ENCODE data around the gene BEND6. TPM values are rescaled to one million over a fixed set of nuclear protein-coding genes. Genes with fewer than 3 reads are reported as not detected.

The BEND6 gene
- polyA plus RNA-seq, 1 of the 3 experiments (the other 2 are of a cell fraction) = 6.9 TPM

DNA sequence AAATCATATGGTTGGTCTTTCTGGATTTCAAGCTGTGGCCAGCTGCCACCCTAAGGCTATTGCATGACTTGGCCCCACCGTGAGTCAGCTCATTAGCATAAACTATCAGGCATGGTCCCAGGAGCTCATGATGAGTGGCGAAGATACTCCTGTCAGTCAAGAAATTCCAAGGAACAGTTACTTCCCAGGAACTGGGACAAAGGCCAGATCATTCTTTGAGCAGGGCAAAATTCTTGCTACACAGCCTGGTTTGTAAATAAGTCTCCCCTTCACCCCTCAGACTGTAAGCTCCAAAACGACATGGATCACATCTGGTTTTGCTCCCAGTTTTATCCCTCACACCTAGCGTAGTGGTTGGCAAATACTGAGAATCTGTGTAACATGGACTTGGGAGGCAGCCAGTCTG lies 58.6 kb downstream of the BEND6 start (continued):
- TF ChIP-seq, protein P1, sequence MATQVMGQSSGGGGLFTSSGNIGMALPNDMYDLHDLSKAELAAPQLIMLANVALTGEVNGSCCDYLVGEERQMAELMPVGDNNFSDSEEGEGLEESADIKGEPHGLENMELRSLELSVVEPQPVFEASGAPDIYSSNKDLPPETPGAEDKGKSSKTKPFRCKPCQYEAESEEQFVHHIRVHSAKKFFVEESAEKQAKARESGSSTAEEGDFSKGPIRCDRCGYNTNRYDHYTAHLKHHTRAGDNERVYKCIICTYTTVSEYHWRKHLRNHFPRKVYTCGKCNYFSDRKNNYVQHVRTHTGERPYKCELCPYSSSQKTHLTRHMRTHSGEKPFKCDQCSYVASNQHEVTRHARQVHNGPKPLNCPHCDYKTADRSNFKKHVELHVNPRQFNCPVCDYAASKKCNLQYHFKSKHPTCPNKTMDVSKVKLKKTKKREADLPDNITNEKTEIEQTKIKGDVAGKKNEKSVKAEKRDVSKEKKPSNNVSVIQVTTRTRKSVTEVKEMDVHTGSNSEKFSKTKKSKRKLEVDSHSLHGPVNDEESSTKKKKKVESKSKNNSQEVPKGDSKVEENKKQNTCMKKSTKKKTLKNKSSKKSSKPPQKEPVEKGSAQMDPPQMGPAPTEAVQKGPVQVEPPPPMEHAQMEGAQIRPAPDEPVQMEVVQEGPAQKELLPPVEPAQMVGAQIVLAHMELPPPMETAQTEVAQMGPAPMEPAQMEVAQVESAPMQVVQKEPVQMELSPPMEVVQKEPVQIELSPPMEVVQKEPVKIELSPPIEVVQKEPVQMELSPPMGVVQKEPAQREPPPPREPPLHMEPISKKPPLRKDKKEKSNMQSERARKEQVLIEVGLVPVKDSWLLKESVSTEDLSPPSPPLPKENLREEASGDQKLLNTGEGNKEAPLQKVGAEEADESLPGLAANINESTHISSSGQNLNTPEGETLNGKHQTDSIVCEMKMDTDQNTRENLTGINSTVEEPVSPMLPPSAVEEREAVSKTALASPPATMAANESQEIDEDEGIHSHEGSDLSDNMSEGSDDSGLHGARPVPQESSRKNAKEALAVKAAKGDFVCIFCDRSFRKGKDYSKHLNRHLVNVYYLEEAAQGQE (IDR thresholded peaks at IDR 0.05; ENCODE audit: low read depth, low read length) = no peak
- TF ChIP-seq GATA2 (CRISPR knock-in tag; IDR thresholded peaks at IDR 0.05) (no peak), ZBTB33 (IDR thresholded peaks at IDR 0.05; ENCODE audit: borderline replicate concordance, low read depth) (no peak)

GRCh38 chr6:57017069-57017468 lies 62.2 kb downstream of the BEND6 start:
- no peaks in the 10 kb centered on the region for H3K9me2 ChIP-seq
- no peak overlapping the region for H2AFZ ChIP-seq (ENCODE audit: low read depth)
- TF ChIP-seq FOSL2 (IDR thresholded peaks at IDR 0.05; ENCODE audit: borderline replicate concordance, low read depth) (no peak), MXI1 (IDR thresholded peaks at IDR 0.05; ENCODE audit: low read depth, low read length) (no peak), SMC3 (IDR thresholded peaks at IDR 0.05; ENCODE audit: low read depth, low read length) (no peak), FOXJ3 (CRISPR knock-in tag; IDR thresholded peaks at IDR 0.05) (no peak), CTCF (IDR thresholded peaks at IDR 0.05) (no peak), TCF12 (IDR thresholded peaks at IDR 0.05) (no peak)
- no peaks in the 10 kb centered on the region for H3K9me3 ChIP-seq
- H3K27me3 ChIP-seq (ENCODE audit: insufficient read depth) = no peaks in the 10 kb centered on the region
- H3K9ac ChIP-seq = no peak overlapping the region
- ChIA-PET POLR2A (no interaction called here), CTCF (interaction anchor here (0.7 to 5.7 kb wide), 4 partner anchors 25 to 309 kb away, joined by 3 to 104 read pairs (median 4); no protein-coding TSS in a partner anchor)
- no peak overlapping the region for H3K4me2 ChIP-seq
- H3F3A ChIP-seq (replicated peaks; ENCODE audit: insufficient read depth) = no peaks in the 10 kb centered on the region
- no peak for DNase-seq
- no peaks in the 10 kb centered on the region for H4K20me1 ChIP-seq (ENCODE audit: insufficient read depth)
- peaks cover 4 to 5% of the 10 kb centered on the region in 2 experiments; a peak in 1 of 4 replicates for H3K4me1 ChIP-seq (ENCODE audit: control insufficient read depth in 1 of 2, insufficient read depth in 2 of 2, low read depth in 1 of 2, low read length in 1 of 2)
- H3K36me3 ChIP-seq (replicated peaks in 1 of 2; ENCODE audit: control insufficient read depth in 1 of 2, insufficient read depth in 2 of 2, low read length in 1 of 2) = peaks cover 0 to 7% of the 10 kb centered on the region in 2 experiments
- H3K4me3 ChIP-seq (ENCODE audit: low read depth in 2 of 2, low read length in 1 of 2) = no peak overlapping the region
- WGBS (ENCODE audit: low lambda C conversion rate) = 70% methylated on average over 3 of the region's 3 CpGs
- no peak overlapping the region for H3K27ac ChIP-seq (ENCODE audit: low read depth in 2 of 2, low read length in 1 of 2)
- no peaks in the 10 kb centered on the region for H3K79me2 ChIP-seq (ENCODE audit: insufficient read depth)
